Measurements from ENCODE around the gene C1QBP.

DNA sequence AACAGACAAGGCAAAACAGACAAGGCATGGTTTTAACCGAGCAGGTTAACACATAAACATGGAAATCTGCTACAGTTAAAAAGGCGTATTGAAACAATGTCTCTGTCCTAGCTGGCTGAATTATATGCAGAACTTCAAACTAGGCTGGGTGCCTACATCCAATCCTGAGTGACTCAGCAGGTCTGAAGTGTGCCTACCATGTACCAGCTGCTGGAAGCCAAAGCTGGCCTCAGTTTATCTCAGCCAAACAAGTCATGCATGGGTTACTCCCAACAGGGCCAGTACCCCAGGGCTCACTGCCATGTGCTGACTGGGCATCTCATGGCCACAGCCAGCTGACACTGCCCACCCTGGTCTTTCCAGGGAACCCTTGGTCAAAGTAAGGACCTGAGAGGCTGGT is 4.0 kb downstream of the C1QBP start:
- TF ChIP-seq, protein P1, sequence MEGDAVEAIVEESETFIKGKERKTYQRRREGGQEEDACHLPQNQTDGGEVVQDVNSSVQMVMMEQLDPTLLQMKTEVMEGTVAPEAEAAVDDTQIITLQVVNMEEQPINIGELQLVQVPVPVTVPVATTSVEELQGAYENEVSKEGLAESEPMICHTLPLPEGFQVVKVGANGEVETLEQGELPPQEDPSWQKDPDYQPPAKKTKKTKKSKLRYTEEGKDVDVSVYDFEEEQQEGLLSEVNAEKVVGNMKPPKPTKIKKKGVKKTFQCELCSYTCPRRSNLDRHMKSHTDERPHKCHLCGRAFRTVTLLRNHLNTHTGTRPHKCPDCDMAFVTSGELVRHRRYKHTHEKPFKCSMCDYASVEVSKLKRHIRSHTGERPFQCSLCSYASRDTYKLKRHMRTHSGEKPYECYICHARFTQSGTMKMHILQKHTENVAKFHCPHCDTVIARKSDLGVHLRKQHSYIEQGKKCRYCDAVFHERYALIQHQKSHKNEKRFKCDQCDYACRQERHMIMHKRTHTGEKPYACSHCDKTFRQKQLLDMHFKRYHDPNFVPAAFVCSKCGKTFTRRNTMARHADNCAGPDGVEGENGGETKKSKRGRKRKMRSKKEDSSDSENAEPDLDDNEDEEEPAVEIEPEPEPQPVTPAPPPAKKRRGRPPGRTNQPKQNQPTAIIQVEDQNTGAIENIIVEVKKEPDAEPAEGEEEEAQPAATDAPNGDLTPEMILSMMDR (conservative IDR thresholded peaks at IDR 0.05; ENCODE audit: low read depth, low read length), result no peak
- TF ChIP-seq EZH2phosphoT487 (IDR thresholded peaks at IDR 0.05; ENCODE audit: borderline replicate concordance, low read length) (no peak), EZH2 (IDR thresholded peaks at IDR 0.05; ENCODE audit: low read length, unreplicated experiment) (no peak)
